NCI-H524 (cell line): Measurements from ENCODE around the gene DIAPH3.

Source experiments
- DNase-seq, 2 experiments: peaks; one replicate each; lab custom pipeline; 2025; lab: John Stamatoyannopoulos, UW

Gene DIAPH3

GRCh38 chr13:59950266-59950665 is 213.5 kb downstream of the DIAPH3 start:
- no peak for DNase-seq

GRCh38 chr13:59948686-59949085 is 215.0 kb downstream of the DIAPH3 start:
- no peak for DNase-seq

- no peak for DNase-seq
Measured at GRCh38 chr13:59946944-59947343, 216.8 kb downstream of the DIAPH3 start.

- DNase-seq, result no peak
Measured at GRCh38 chr13:59931621-59932020, 232.1 kb downstream of the DIAPH3 start.

GRCh38 chr13:59924256-59924655 is 239.5 kb downstream of the DIAPH3 start:
- DNase-seq, result no peak

GRCh38 chr13:59915252-59915651 is 248.5 kb downstream of the DIAPH3 start:
- DNase-seq, result no peak

GRCh38 chr13:59914556-59914955 is 249.2 kb downstream of the DIAPH3 start:
- no peak for DNase-seq

- DNase-seq, result peak; percentile 4 to 12
Measured at GRCh38 chr13:59906413-59907049, 257.2 kb downstream of the DIAPH3 start.

- DNase-seq, result no peak
Measured at GRCh38 chr13:59901191-59901590, 262.5 kb downstream of the DIAPH3 start.

- no peak for DNase-seq
Measured at GRCh38 chr13:59898066-59898465, 265.7 kb downstream of the DIAPH3 start.

GRCh38 chr13:59893266-59893665 is 270.5 kb downstream of the DIAPH3 start:
- no peak for DNase-seq

- no peak for DNase-seq
Measured at GRCh38 chr13:59891053-59891452, 272.7 kb downstream of the DIAPH3 start.

- DNase-seq, result peak in 1 of 2 experiments; percentile 22
Measured at GRCh38 chr13:59890054-59890453, 273.7 kb downstream of the DIAPH3 start.

- no peak for DNase-seq
Measured at GRCh38 chr13:59888408-59888807, 275.3 kb downstream of the DIAPH3 start.

GRCh38 chr13:59885076-59885475 is 278.7 kb downstream of the DIAPH3 start:
- DNase-seq, result no peak

- no peak for DNase-seq
Measured at GRCh38 chr13:59883885-59884284, 279.8 kb downstream of the DIAPH3 start.

GRCh38 chr13:59880468-59880867 is 283.3 kb downstream of the DIAPH3 start:
- no peak for DNase-seq

- no peak for DNase-seq
Measured at GRCh38 chr13:59879281-59879680, 284.4 kb downstream of the DIAPH3 start.

GRCh38 chr13:59877933-59878332 is 285.8 kb downstream of the DIAPH3 start:
- no peak for DNase-seq

- no peak for DNase-seq
Measured at GRCh38 chr13:59874973-59875372, 288.8 kb downstream of the DIAPH3 start.

- no peak for DNase-seq
Measured at GRCh38 chr13:59873856-59874255, 289.9 kb downstream of the DIAPH3 start.

GRCh38 chr13:59873309-59873708 is 290.4 kb downstream of the DIAPH3 start:
- no peak for DNase-seq

GRCh38 chr13:59867867-59868266 is 295.9 kb downstream of the DIAPH3 start:
- DNase-seq, result no peak

- DNase-seq, result no peak
Measured at GRCh38 chr13:59865398-59865797, 298.3 kb downstream of the DIAPH3 start.
